GM10248 (cell line): Measurements from ENCODE around the gene ADPRHL1.

Experiments
- CTCF ChIA-PET: fragments of 300-600 bp; sonication (Branson Sonifier 250); formaldehyde crosslinking; extraction: SDS; loops from one replicate; lab custom pipeline; 2021; ENCODE audit warnings: antibody characterized with exemption; lab: Yijun Ruan, JAX
- POLR2A ChIA-PET: fragments of 350-650 bp; sonication (Branson Sonifier 250); formaldehyde crosslinking; extraction: SDS; loops from one replicate; lab custom pipeline; 2020; ENCODE audit warnings: antibody characterized with exemption; lab: Yijun Ruan, JAX
- DNase-seq: peaks from one replicate; pipeline ENCODE4 v3.0.0; 2012; ENCODE audit errors: extremely low spot score
- TF ChIP-seq, protein P1 (sequence below): IDR thresholded peaks from 2 replicates; pipeline ENCODE4 v1.5.1; 2012; ENCODE audit warnings: mild to moderate bottlenecking, low read depth; ENCODE audit errors: extremely low read depth, missing control alignments, control extremely low read depth

The ADPRHL1 gene

DNA sequence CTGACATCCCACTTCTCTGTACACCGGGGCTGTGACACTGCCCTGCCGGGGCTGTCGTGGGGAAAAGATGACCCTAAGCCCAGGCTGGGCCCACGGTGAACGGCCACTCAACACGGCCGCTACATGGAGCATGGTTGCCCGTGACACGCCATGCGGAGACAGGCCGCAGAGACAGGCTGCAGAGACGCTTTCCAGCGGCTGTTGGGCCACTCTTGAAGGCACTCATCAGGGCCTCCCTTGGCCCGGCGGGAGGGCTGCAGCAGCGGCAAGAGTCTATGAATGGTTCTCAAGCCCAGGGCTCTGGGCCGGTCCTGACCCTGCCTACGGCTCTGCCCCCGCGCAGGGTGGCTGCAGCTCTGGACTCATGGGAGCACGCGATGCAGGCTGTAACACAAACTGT, 22.1 kb downstream of the ADPRHL1 start:
- no peak for DNase-seq
- POLR2A ChIA-PET = no interaction called here
- CTCF ChIA-PET = no interaction called here
- TF ChIP-seq, protein P1, sequence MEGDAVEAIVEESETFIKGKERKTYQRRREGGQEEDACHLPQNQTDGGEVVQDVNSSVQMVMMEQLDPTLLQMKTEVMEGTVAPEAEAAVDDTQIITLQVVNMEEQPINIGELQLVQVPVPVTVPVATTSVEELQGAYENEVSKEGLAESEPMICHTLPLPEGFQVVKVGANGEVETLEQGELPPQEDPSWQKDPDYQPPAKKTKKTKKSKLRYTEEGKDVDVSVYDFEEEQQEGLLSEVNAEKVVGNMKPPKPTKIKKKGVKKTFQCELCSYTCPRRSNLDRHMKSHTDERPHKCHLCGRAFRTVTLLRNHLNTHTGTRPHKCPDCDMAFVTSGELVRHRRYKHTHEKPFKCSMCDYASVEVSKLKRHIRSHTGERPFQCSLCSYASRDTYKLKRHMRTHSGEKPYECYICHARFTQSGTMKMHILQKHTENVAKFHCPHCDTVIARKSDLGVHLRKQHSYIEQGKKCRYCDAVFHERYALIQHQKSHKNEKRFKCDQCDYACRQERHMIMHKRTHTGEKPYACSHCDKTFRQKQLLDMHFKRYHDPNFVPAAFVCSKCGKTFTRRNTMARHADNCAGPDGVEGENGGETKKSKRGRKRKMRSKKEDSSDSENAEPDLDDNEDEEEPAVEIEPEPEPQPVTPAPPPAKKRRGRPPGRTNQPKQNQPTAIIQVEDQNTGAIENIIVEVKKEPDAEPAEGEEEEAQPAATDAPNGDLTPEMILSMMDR = no peak

- CTCF ChIA-PET = no interaction called here
- TF ChIP-seq, protein P1 = no peak
- DNase-seq = no peak
- POLR2A ChIA-PET = no interaction called here
Measured at GRCh38 chr13:113430378-113431110, 22.7 kb downstream of the ADPRHL1 start.

GRCh38 chr13:113429608-113429985, 23.7 kb downstream of the ADPRHL1 start:
- POLR2A ChIA-PET = no interaction called here
- CTCF ChIA-PET = no interaction called here
- no peak for DNase-seq
- TF ChIP-seq, protein P1 = no peak

DNA sequence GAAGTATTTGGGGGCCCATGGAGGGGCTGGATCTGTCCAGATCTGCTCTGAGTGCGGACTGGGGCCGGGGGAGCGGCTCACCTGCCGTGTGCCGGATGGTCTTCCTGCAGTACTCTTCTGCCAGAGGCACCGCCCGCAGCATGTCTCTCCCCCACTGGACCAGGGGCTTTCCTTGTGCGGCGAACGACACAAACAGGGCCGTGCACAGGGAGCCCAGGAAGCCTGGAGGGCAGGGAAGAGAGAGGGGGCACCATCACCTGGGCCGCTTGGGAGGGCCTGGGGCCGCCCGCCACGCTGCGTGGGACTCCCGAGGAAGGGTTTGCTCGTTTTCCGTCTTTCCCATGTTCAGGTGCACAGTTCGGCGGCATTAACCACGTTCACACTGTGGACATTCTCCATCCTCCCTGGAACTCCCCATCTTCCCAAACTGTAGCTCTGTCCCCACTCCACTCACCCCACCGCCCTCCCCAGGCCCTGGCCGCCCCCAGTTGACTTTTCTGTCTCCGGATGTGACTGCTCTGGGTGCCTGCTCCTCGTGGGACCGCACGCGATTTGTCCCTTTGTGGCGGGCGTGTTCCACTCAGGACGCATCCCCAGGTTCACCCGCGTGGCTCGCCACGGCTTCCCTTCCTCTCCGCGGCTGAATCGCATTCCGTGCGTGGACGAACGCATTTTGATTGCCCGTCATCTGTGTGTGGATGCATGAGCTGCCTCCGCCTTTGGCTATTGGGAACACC, 24.2 kb downstream of the ADPRHL1 start:
- TF ChIP-seq, protein P1 = no peak
- POLR2A ChIA-PET = no interaction called here
- CTCF ChIA-PET = no interaction called here
- DNase-seq = no peak

DNA sequence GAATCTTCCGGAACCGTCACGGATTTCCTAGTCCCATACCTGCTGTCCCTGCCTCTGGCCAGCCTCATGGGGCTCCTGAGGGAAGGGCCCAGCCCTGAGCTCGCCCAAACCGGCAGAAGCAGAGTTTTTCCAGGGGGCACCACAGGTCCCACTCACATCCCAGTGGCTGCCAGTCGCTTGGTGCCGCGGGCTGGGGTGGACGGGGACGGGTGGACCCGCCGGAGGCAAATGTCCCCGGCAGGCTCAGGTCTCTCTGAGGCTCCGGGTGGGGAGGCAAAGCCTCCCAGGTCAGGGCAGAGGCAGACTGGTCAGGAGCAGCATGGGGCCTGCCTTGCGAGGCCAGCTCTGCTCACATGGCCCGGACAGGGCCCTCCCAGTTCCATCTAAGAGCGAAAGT, 24.8 kb downstream of the ADPRHL1 start:
- POLR2A ChIA-PET = no interaction called here
- TF ChIP-seq, protein P1 = no peak
- CTCF ChIA-PET = no interaction called here
- DNase-seq = no peak

GRCh38 chr13:113427562-113428468, 25.5 kb downstream of the ADPRHL1 start:
- TF ChIP-seq, protein P1 = no peak
- ChIA-PET CTCF (no interaction called here), POLR2A (no interaction called here)
- DNase-seq = no peak
